ENCODE measurements around the gene TMEM9. TPM values are rescaled to one million over a fixed set of nuclear protein-coding genes. Genes with fewer than 3 reads are reported as not detected.
A peak's percentile ranks its signal among the peaks of the same experiment; 100 is the strongest.

TMEM9 gene
- total RNA-seq, 4 donors from 2014 or later: 11.9 to 38.8 (median 13.0) TPM

GRCh38 chr1:201110616-201111015 is 43.7 kb downstream of the TMEM9 start:
- DNase-seq: no peak
- H3K4me1 ChIP-seq: peaks cover 66 to 81% of the 10 kb centered on the region in 2 donors
- peak overlapping the region; percentile 89 to 98 (median 96) for H3K27ac ChIP-seq
- TF ChIP-seq, protein P1, sequence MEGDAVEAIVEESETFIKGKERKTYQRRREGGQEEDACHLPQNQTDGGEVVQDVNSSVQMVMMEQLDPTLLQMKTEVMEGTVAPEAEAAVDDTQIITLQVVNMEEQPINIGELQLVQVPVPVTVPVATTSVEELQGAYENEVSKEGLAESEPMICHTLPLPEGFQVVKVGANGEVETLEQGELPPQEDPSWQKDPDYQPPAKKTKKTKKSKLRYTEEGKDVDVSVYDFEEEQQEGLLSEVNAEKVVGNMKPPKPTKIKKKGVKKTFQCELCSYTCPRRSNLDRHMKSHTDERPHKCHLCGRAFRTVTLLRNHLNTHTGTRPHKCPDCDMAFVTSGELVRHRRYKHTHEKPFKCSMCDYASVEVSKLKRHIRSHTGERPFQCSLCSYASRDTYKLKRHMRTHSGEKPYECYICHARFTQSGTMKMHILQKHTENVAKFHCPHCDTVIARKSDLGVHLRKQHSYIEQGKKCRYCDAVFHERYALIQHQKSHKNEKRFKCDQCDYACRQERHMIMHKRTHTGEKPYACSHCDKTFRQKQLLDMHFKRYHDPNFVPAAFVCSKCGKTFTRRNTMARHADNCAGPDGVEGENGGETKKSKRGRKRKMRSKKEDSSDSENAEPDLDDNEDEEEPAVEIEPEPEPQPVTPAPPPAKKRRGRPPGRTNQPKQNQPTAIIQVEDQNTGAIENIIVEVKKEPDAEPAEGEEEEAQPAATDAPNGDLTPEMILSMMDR (IDR thresholded peaks at IDR 0.05 in 4 of 5, conservative IDR thresholded peaks at IDR 0.05 in 1 of 5): no peak
- TF ChIP-seq POLR2A (IDR thresholded peaks at IDR 0.05): no peak
- intact Hi-C loops (cut with DNase I; ENCODE audit: low total_unique reads): loop anchor here (1.0 to 5.0 kb wide), 2 partner anchors 14 to 62 kb away; no protein-coding TSS in a partner anchor
- H3K4me3 ChIP-seq: peak overlapping the region in 3 of 4 donors; percentile 30 to 49 (median 41)
- no peaks in the 10 kb centered on the region for H3K36me3 ChIP-seq
- ATAC-seq: no peak
- no peaks in the 10 kb centered on the region for H3K27me3 ChIP-seq
- in situ Hi-C loops (cut with MboI; ENCODE audit: low sequenced_read_pairs in 4 of 4): no loop called here
- H3K9me3 ChIP-seq: no peaks in the 10 kb centered on the region

GRCh38 chr1:201110138-201110537 is 44.1 kb downstream of the TMEM9 start:
- DNase-seq: no peak
- in situ Hi-C loops (cut with MboI; ENCODE audit: low sequenced_read_pairs in 4 of 4) (no loop called here), intact Hi-C loops (cut with DNase I; ENCODE audit: low total_unique reads) (loop anchor here (5.0 kb wide), 1 partner anchor 62 kb away; no protein-coding TSS in a partner anchor)
- no peaks in the 10 kb centered on the region for H3K36me3 ChIP-seq
- H3K27me3 ChIP-seq: no peaks in the 10 kb centered on the region
- peak overlapping the region in 2 of 4 donors; percentile 30 to 41 for H3K4me3 ChIP-seq
- TF ChIP-seq, protein P1 (IDR thresholded peaks at IDR 0.05 in 4 of 5, conservative IDR thresholded peaks at IDR 0.05 in 1 of 5): no peak
- no peak for TF ChIP-seq POLR2A (IDR thresholded peaks at IDR 0.05)
- ATAC-seq: no peak
- peak overlapping the region; percentile 89 to 98 (median 96) for H3K27ac ChIP-seq
- peaks cover 71 to 85% of the 10 kb centered on the region in 2 donors for H3K4me1 ChIP-seq
- H3K9me3 ChIP-seq: no peaks in the 10 kb centered on the region

- intact Hi-C loops (cut with DNase I; ENCODE audit: low total_unique reads) (loop anchor here (5.0 kb wide), 1 partner anchor 63 kb away; no protein-coding TSS in a partner anchor), in situ Hi-C loops (cut with MboI; ENCODE audit: low sequenced_read_pairs in 4 of 4) (no loop called here)
- TF ChIP-seq POLR2A (IDR thresholded peaks at IDR 0.05): no peak
- TF ChIP-seq, protein P1 (IDR thresholded peaks at IDR 0.05 in 4 of 5, conservative IDR thresholded peaks at IDR 0.05 in 1 of 5): no peak
- H3K36me3 ChIP-seq: no peaks in the 10 kb centered on the region
- peaks cover 76 to 87% of the 10 kb centered on the region in 2 donors for H3K4me1 ChIP-seq
- H3K27me3 ChIP-seq: no peaks in the 10 kb centered on the region
- no peak overlapping the region for H3K4me3 ChIP-seq
- ATAC-seq: no peak
- no peaks in the 10 kb centered on the region for H3K9me3 ChIP-seq
- no peak for DNase-seq
- H3K27ac ChIP-seq: peak overlapping the region; percentile 89 to 98 (median 96)
Observed at GRCh38 chr1:201109651-201110050, 44.6 kb downstream of the TMEM9 start.

DNA sequence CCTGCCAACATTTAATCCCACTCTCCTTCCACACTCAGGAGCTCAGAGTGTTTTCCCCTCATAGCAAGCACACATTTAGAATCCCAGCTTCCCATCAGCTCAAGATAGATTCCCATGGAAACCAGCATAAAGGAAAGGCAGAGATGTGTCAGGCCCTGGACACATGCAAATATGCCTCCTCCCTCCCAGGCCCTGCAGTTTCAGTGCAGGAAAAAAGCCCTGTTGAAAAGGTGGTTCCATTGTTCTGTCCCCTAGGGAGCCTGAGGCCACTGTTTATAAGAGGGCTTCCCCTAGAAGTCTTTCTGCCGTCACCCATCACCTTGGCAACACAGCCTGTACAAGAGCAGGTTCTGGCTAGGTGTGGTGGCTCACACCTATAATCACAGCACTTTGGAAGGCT is 45.7 kb downstream of the TMEM9 start:
- Histone ChIP-seq H3K4me3 (no peak overlapping the region), H3K27ac (peak overlapping the region; percentile 89 to 98 (median 96)), H3K27me3 (no peaks in the 10 kb centered on the region), H3K9me3 (no peaks in the 10 kb centered on the region), H3K36me3 (no peaks in the 10 kb centered on the region), H3K4me1 (peaks cover 82 to 93% of the 10 kb centered on the region in 2 donors)
- no peak for TF ChIP-seq POLR2A (IDR thresholded peaks at IDR 0.05)
- in situ Hi-C loops (cut with MboI; ENCODE audit: low sequenced_read_pairs in 4 of 4): no loop called here
- ATAC-seq: no peak
- no peak for DNase-seq
- intact Hi-C loops (cut with DNase I; ENCODE audit: low total_unique reads): no loop called here

- TF ChIP-seq POLR2A (IDR thresholded peaks at IDR 0.05): no peak
- TF ChIP-seq, protein P1 (IDR thresholded peaks at IDR 0.05 in 4 of 5, conservative IDR thresholded peaks at IDR 0.05 in 1 of 5): no peak
- DNase-seq (no peak), ATAC-seq (no peak)
- Histone ChIP-seq H3K4me1 (peaks cover 85% of the 10 kb centered on the region in 2 donors), H3K27ac (peak overlapping the region; percentile 89 to 98 (median 96)), H3K4me3 (no peak overlapping the region), H3K27me3 (no peaks in the 10 kb centered on the region), H3K36me3 (no peaks in the 10 kb centered on the region), H3K9me3 (no peaks in the 10 kb centered on the region)
- intact Hi-C loops (cut with DNase I; ENCODE audit: low total_unique reads) (no loop called here), in situ Hi-C loops (cut with MboI; ENCODE audit: low sequenced_read_pairs in 4 of 4) (no loop called here)
Observed at GRCh38 chr1:201105688-201106087, 48.6 kb downstream of the TMEM9 start.
